VCaP (cell line): Measurements from ENCODE around the gene C2orf76.
"Not testable (repeated sequence)": the region's sequence is repeated elsewhere in the genome, so short reads cannot be mapped to it uniquely, and the experiment has no call there.

Experiments used
- H3K27ac ChIP-seq: fragments of 450-650 bp; 2 replicates; pipeline ENCODE4 v1.5.1; 2017
- TF ChIP-seq, protein P1 (sequence below): fragments of 450-650 bp; conservative IDR thresholded peaks from 2 replicates; pipeline ENCODE4 v1.5.1; 2017; ENCODE audit warnings: mild to moderate bottlenecking, moderate library complexity

C2orf76 gene

DNA sequence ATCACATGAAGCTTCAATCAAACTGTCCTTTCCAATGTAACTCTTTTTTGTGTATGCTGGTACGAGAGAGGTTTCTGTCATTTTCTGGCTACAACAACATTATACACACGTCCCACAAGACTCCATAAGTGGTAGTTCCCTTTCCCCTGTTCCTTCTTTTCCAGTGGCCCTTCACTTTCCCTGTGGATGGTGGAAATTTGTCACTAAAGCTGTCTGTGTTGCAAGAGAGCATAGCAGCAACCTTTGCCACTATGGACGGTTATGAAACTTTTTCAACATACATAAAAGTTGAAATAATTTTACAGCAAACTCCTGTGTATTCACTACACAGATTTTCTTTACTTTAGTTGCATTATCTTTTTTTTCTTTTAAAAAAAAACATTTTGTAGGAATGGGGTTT is 18.8 kb upstream of the C2orf76 start:
- TF ChIP-seq, protein P1, sequence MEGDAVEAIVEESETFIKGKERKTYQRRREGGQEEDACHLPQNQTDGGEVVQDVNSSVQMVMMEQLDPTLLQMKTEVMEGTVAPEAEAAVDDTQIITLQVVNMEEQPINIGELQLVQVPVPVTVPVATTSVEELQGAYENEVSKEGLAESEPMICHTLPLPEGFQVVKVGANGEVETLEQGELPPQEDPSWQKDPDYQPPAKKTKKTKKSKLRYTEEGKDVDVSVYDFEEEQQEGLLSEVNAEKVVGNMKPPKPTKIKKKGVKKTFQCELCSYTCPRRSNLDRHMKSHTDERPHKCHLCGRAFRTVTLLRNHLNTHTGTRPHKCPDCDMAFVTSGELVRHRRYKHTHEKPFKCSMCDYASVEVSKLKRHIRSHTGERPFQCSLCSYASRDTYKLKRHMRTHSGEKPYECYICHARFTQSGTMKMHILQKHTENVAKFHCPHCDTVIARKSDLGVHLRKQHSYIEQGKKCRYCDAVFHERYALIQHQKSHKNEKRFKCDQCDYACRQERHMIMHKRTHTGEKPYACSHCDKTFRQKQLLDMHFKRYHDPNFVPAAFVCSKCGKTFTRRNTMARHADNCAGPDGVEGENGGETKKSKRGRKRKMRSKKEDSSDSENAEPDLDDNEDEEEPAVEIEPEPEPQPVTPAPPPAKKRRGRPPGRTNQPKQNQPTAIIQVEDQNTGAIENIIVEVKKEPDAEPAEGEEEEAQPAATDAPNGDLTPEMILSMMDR = no peak
- no peak overlapping the region for H3K27ac ChIP-seq

DNA sequence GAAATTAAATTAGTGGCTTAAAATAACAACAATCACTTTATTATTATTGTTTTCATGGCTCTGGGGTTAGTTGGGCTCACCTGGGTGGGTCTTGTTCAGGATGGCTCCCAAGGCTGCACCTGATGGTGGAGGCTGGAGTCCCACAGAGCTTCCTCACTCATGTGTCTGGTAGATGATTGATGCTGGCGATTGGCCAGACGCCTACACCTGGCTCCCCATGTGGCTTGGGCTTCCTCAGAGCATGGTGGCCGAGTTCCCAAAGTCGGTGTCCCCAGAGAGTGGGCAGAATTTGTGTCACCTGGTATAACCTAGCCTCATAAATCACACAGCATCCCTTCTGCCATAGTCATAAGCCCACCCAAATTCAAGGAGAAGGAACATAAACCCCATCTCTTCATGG is 18.3 kb upstream of the C2orf76 start:
- TF ChIP-seq, protein P1 = no peak
- peak overlapping the region; percentile 62; the same call in 1 of the 2 replicates for H3K27ac ChIP-seq

DNA sequence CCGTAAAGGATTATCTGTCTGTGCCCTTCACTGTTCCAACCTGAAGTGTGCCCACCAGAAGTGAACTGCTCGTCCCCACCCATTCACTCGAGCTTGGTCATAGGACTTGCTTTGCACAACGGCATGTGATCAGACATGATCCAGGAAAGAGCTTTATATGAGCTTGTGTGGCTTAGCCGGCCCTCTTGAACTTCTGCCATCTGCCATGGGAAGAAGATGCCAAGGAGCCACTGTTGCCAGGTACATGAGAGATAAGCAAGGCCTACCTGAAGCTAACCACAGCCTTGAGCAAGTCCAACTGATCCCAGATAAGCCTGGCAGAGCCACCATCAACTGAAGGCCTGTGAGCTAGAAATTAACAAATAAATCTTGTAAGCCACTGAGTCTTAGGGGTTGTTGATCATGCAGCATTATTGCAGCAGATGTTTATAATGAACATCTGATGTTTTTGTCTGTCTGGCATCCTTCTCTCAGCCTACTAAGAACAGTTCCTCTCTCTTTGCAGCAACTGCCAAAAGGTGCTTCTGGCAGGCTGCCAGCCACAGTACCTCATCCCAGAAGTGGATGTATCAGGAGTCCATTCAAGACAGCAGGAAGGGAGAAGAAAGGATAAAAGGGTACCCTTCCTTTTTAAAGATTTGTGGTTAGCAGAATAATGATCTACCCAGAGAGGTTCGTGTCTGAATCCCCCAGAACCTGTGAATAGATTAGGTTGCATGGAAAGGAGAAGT is 16.9 kb upstream of the C2orf76 start:
- TF ChIP-seq, protein P1 = no peak
- H3K27ac ChIP-seq = peak overlapping the region; percentile 62

DNA sequence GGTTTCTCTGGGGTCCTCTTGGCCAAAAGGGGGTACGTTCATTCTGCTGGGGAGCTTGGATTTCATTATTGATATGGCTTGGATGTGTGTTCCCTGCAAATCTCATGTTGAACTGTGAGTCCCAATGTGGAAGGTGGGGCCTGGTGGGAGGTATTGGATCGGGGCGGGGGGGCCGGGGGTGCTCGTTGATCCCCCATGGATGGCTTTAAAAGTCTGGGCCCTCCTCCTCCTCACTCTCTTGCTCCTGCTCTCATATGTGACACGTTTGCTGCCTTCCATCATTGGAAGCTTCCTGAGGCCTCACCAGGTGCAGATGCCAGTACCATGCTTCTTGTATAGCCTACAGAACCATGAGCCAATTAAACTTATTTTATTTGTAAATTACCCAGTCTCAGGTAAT is 11.9 kb upstream of the C2orf76 start:
- TF ChIP-seq, protein P1 = no peak
- no peak overlapping the region for H3K27ac ChIP-seq

DNA sequence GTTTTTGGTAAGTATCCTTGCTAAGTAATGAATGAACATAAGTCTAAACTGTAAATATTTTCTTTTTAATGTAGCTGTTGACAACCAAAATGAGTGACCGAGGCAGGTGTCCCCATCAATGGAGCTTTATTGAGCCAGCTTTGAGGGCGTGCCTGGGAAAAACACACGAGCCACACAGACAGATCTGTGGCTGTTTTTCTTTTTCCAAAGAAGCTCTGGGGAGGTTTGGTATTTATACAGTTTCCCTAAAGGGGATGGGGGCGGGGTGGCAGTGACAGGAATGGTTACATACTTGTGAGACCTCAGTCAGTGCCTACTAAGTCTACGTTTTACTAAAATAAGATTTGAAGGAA is 11.3 kb upstream of the C2orf76 start:
- TF ChIP-seq, protein P1 = no peak
- H3K27ac ChIP-seq = no peak overlapping the region

DNA sequence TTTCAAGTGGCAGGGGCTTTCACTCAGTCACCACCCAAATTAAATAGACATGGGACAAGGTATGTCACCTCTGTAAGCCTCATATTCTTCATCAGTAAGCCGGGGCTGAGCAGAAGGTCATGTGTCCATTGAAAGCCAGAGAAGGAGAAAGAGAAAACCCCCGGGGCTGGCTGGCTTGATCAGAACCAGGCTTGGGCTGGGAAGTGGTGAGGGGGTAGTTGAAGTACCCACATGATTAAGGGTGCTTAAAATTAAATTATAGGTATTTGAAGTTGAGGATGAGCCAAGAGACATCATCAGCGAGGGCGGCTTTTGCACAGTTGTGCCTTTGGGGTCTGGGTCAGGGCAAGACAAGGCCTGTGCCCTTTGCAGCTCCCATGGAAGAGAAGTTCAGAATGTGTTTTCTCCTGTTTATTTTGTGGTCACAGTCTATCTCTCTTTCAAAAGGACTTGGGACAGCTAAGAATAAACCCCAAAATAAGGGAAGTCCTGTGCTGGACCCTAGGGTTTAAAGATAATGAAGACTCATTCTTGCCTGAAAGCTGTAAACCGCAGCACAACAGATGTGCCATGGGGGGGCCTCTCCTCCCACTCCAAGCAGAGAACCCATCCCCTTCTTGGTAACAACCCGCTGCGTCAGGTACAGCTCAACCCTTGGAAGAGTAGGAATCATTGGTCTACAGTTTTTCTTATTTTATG is 10.8 kb upstream of the C2orf76 start:
- no peak overlapping the region for H3K27ac ChIP-seq
- TF ChIP-seq, protein P1 = no peak

DNA sequence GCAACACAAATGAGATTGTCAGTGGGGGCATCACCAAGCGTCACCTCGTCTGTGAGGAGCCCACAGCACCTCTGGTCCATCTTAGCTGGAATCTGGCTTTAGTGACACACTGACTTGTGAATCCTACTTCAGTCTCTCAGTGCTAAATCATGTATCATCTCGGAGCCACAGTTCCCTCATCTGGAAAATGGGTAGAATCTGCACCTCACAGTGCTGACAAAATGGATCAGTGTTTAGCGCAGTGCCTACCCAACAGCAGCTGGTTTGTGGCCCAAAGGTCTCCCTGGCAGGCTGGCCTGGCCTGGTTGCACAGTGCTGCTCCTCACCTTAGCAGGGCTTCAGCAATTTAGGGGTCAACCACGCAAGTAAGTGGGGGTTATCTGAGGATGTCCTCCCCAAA is 10.2 kb upstream of the C2orf76 start:
- no peak overlapping the region for H3K27ac ChIP-seq
- TF ChIP-seq, protein P1 = no peak

DNA sequence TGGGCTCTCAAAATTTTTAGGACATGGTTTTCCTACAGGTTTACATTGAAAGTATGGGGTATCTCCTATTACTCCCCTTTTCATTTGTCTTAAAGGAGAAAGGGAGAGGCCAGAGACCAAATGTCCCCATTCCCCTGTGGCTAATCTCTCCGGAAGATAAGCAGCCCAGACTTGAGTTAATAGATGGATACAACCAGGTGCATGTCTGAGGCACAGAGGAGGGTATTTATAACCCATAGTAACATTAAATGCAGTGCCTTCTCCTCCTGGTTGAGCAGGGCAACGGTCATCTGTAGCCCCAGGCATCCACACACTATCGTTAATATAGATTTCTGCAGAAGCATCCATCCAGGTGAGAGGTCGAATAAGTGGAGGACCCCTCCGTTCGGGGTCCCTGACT is 9.8 kb upstream of the C2orf76 start:
- H3K27ac ChIP-seq = not testable (repeated sequence)

DNA sequence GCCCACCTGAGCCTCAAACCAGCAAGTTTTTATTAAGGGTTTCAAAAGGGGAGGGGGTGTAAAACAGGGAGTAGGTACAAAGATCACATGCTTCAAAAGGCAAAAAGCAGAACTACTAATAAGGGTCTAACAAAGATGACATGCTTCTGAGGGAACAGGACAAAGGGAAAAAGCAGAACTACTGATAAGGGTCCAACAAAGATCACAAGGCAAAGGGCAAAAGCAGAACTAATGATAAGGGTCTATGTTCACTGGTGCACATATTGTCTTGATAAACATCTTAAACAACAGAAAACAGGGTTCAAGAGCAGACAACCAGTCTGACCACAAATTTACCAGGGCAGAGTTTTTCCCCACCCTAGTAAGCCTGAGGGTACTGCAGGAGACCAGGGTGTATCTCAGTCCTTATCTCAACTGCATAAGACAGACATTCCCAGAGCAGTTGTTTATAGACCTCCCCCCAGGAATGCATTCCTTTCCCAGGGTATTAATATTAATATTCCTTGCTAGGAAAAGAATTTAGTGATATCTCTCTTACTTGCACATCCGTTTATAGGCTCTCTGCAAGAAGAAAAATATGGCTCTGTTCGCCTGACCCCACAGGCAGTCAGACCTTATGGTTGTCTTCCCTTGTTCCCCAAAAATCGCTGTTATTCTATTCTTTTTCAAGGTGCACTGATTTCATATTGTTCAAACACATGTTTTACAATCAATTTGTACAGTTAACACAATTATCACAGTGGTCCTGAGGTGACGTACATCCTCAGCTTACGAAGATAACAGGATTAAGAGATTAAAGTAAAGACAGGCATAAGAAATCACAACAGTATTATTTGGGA is 7.5 kb upstream of the C2orf76 start:
- H3K27ac ChIP-seq = not testable (repeated sequence)
